ENCODE data around the gene JAML. TPM values are rescaled to one million over a fixed set of nuclear protein-coding genes. Genes with fewer than 3 reads are reported as not detected.

Gene JAML
- total and polyA plus RNA-seq, 9 of the 15 experiments (the other 6 are each of a cell fraction or from before 2014, with no cell fraction given): 0.05 to 0.32 (median 0.22) TPM; not detected in 4

GRCh38 chr11:118161786-118162185, 63.0 kb downstream of the JAML start:
- POLR2A ChIA-PET: no interaction called here
- no peaks in the 10 kb centered on the region for H3K79me2 ChIP-seq (ENCODE audit: control insufficient read depth, insufficient read depth, low read length)
- DNase-seq (ENCODE audit: extremely low read depth in 1 of 4, low spot score in 3 of 4): no peak
- H3K27me3 ChIP-seq (ENCODE audit: control insufficient read depth in 2 of 2, insufficient read depth in 2 of 2, low read length in 2 of 2): peaks cover 22 to 83% of the 10 kb centered on the region in 2 experiments; a peak in 4 of 5 replicates
- intact Hi-C loops (cut with micrococcal nuclease) (no loop called here), in situ Hi-C loops (cut with MboI) (no loop called here)
- peaks cover 5% of the 10 kb centered on the region; the same call in 1 of the 2 replicates for H4K20me1 ChIP-seq (replicated peaks; ENCODE audit: control insufficient read depth, insufficient read depth, low read length)
- no peaks in the 10 kb centered on the region for H3K9me3 ChIP-seq (replicated peaks; ENCODE audit: control insufficient read depth, insufficient read depth, low read depth, low read length)
- no TSS peak for BruUV-seq (replicated peaks)
- no peak overlapping the region for H3K4me3 ChIP-seq
- H3K4me2 ChIP-seq (ENCODE audit: insufficient read depth, low read length): no peak overlapping the region
- no peak overlapping the region for H2AFZ ChIP-seq (ENCODE audit: low read depth, low read length)
- H3K9me1 ChIP-seq (ENCODE audit: control insufficient read depth, insufficient read depth, low read length): no peaks in the 10 kb centered on the region
- WGBS (ENCODE audit: insufficient coverage, low coverage, missing lambda C conversion rate): 0% methylated on average over 5 of the region's 6 CpGs
- no peak for FAIRE-seq
- H3K4me1 ChIP-seq (replicated peaks in 1 of 2; ENCODE audit: control insufficient read depth in 2 of 2, insufficient read depth in 2 of 2, low read length in 2 of 2): peaks cover 0 to 5% of the 10 kb centered on the region in 2 experiments; a peak in 1 of 5 replicates
- no peak overlapping the region for H3K9ac ChIP-seq (ENCODE audit: insufficient read depth in 1 of 2, low read depth in 2 of 2, low read length in 2 of 2)
- no peak overlapping the region for H3K27ac ChIP-seq (ENCODE audit: extremely low read depth, low read depth, low read length)
- CTCF ChIA-PET (ENCODE audit: low intra/inter-chr PET ratio): no interaction called here
- ATAC-seq: no peak
- no peaks in the 10 kb centered on the region for H3K36me3 ChIP-seq (ENCODE audit: control insufficient read depth, insufficient read depth, low read length)
- TF ChIP-seq TOE1 (IDR thresholded peaks at IDR 0.05; ENCODE audit: borderline replicate concordance): no peak
- no peak for TF ChIP-seq TOE1 (CRISPR knock-in tag; IDR thresholded peaks at IDR 0.05; ENCODE audit: borderline replicate concordance, low read depth)
- TF ChIP-seq SRSF7 (optimal IDR thresholded peaks at IDR 0.05; ENCODE audit: low read depth, low read length): no peak
- TF ChIP-seq ZNF280A (IDR thresholded peaks at IDR 0.05; ENCODE audit: low read depth, partially characterized antibody): no peak
- TF ChIP-seq ZZZ3 (IDR thresholded peaks at IDR 0.05): no peak
- no peak for TF ChIP-seq POLR2G (IDR thresholded peaks at IDR 0.05; ENCODE audit: low read depth, low read length)
- no peak for TF ChIP-seq IRF2 (CRISPR knock-in tag; IDR thresholded peaks at IDR 0.05)
- TF ChIP-seq POLR2AphosphoS5 (IDR thresholded peaks at IDR 0.05; ENCODE audit: control insufficient read depth, insufficient read depth, low read depth, low read length): no peak
- TF ChIP-seq NCOA6 (IDR thresholded peaks at IDR 0.05): no peak
- TF ChIP-seq GTF2A2 (tag; IDR thresholded peaks at IDR 0.05): no peak
- TF ChIP-seq, protein P1, sequence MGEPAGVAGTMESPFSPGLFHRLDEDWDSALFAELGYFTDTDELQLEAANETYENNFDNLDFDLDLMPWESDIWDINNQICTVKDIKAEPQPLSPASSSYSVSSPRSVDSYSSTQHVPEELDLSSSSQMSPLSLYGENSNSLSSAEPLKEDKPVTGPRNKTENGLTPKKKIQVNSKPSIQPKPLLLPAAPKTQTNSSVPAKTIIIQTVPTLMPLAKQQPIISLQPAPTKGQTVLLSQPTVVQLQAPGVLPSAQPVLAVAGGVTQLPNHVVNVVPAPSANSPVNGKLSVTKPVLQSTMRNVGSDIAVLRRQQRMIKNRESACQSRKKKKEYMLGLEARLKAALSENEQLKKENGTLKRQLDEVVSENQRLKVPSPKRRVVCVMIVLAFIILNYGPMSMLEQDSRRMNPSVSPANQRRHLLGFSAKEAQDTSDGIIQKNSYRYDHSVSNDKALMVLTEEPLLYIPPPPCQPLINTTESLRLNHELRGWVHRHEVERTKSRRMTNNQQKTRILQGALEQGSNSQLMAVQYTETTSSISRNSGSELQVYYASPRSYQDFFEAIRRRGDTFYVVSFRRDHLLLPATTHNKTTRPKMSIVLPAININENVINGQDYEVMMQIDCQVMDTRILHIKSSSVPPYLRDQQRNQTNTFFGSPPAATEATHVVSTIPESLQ (CRISPR knock-in tag; IDR thresholded peaks at IDR 0.05): no peak
- TF ChIP-seq ZNF324 (CRISPR knock-in tag; IDR thresholded peaks at IDR 0.05): no peak
- no peak for TF ChIP-seq TAF7 (tag; IDR thresholded peaks at IDR 0.05)
- no peak for TF ChIP-seq ZNF384 (IDR thresholded peaks at IDR 0.05; ENCODE audit: low read depth, low read length)
- TF ChIP-seq, protein P2, sequence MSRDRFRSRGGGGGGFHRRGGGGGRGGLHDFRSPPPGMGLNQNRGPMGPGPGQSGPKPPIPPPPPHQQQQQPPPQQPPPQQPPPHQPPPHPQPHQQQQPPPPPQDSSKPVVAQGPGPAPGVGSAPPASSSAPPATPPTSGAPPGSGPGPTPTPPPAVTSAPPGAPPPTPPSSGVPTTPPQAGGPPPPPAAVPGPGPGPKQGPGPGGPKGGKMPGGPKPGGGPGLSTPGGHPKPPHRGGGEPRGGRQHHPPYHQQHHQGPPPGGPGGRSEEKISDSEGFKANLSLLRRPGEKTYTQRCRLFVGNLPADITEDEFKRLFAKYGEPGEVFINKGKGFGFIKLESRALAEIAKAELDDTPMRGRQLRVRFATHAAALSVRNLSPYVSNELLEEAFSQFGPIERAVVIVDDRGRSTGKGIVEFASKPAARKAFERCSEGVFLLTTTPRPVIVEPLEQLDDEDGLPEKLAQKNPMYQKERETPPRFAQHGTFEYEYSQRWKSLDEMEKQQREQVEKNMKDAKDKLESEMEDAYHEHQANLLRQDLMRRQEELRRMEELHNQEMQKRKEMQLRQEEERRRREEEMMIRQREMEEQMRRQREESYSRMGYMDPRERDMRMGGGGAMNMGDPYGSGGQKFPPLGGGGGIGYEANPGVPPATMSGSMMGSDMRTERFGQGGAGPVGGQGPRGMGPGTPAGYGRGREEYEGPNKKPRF (IDR thresholded peaks at IDR 0.05; ENCODE audit: low read depth, low read length): no peak
